Prostate gland (tissue), 2 donors: Measurements from ENCODE around the gene PPP1R2.

Experiments
- CTCF ChIP-seq, 4 experiments: fragments of 200-600 bp in 2 of 4; fragments of 450-650 bp in 2 of 4; sonication (generic) in 2 of 4; IDR thresholded peaks; 1 replicate in 3 of 4; 2 replicates in 1 of 4; pipeline ENCODE4 v1.5.1; 2016 to 2019; ENCODE audit warnings: antibody characterized with exemption in 4 of 4, mild to moderate bottlenecking in 2 of 4, moderate library complexity in 2 of 4
- POLR2A ChIP-seq: fragments of 450-650 bp; IDR thresholded peaks from one replicate; pipeline ENCODE4 v1.6.1; 2016; ENCODE audit warnings: antibody characterized with exemption, mild to moderate bottlenecking
- POLR2AphosphoS5 ChIP-seq: sonication (generic); formaldehyde crosslinking; IDR thresholded peaks from one replicate; pipeline ENCODE4 v1.6.1; 2017; ENCODE audit warnings: antibody characterized with exemption

- TF ChIP-seq CTCF (IDR thresholded peaks at IDR 0.05) (no peak), POLR2AphosphoS5 (no peak), POLR2A (no peak)
Observed at GRCh38 chr3:195556390-195556789, 13.3 kb upstream of the PPP1R2 start.
